Stimulated activated CD4-positive, alpha-beta T cell treated with anti-CD3 and anti-CD28 coated beads, Interleukin-4, amount 100 ng/mL, for 48 hours (primary cell): Measurements from ENCODE around the gene NOC3L.
"Not testable (repeated sequence)": the region's sequence is repeated elsewhere in the genome, so short reads cannot be mapped to it uniquely, and the experiment has no call there.

ENCODE experiments used
- DNase-seq, 2 donors: peaks; one replicate each; pipeline ENCODE4 v3.0.0-alpha.2; 2020; ENCODE audit warnings: low read depth in 2 of 2

Gene NOC3L

GRCh38 chr10:94362360-94363250 lies at the start of gene NOC3L:
Gene NOC3L, minus strand, starts transcription at chr10:94362939. Its CDS starts 101 bp downstream, at chr10:94362838.
- peak; percentile 95 to 96 for DNase-seq

- DNase-seq: no peak
Observed at GRCh38 chr10:94412449-94412848, 49.7 kb upstream of the NOC3L start.

GRCh38 chr10:94411304-94411703 lies 48.6 kb upstream of the NOC3L start:
- no peak for DNase-seq

- no peak for DNase-seq
Observed at GRCh38 chr10:94409021-94409657, 46.4 kb upstream of the NOC3L start.

GRCh38 chr10:94407668-94408067 lies 44.9 kb upstream of the NOC3L start:
- DNase-seq: no peak

- DNase-seq: no peak
Observed at GRCh38 chr10:94405406-94405805, 42.7 kb upstream of the NOC3L start.

GRCh38 chr10:94403380-94404213 lies 40.9 kb upstream of the NOC3L start:
- DNase-seq: peak in 1 of 2 donors; percentile 3

GRCh38 chr10:94402843-94403379 lies 40.2 kb upstream of the NOC3L start:
- no peak for DNase-seq

GRCh38 chr10:94402204-94402842 lies 39.6 kb upstream of the NOC3L start, which contains the start of gene TBC1D12:
Gene TBC1D12, plus strand, starts transcription at chr10:94402541. Its CDS starts 73 bp downstream, at chr10:94402614.
- DNase-seq: peak; percentile 17 to 21

- no peak for DNase-seq
Observed at GRCh38 chr10:94398762-94399161, 36.0 kb upstream of the NOC3L start.

- DNase-seq: no peak
Observed at GRCh38 chr10:94397549-94398370, 35.0 kb upstream of the NOC3L start.

GRCh38 chr10:94392117-94392516 lies 29.4 kb upstream of the NOC3L start:
- DNase-seq: not testable (repeated sequence)

GRCh38 chr10:94385733-94386132 lies 23.0 kb upstream of the NOC3L start:
- not testable (repeated sequence) for DNase-seq

- no peak for DNase-seq
Observed at GRCh38 chr10:94383530-94383929, 20.8 kb upstream of the NOC3L start.

GRCh38 chr10:94376865-94377264 lies 14.1 kb upstream of the NOC3L start:
- no peak for DNase-seq

- no peak for DNase-seq
Observed at GRCh38 chr10:94375374-94375773, 12.6 kb upstream of the NOC3L start.

GRCh38 chr10:94370501-94370900 lies 7.8 kb upstream of the NOC3L start:
- DNase-seq: no peak

- no peak for DNase-seq
Observed at GRCh38 chr10:94366382-94366781, 3.6 kb upstream of the NOC3L start.

- no peak for DNase-seq
Observed at GRCh38 chr10:94364482-94364881, 1.7 kb upstream of the NOC3L start.

- DNase-seq: no peak
Observed at GRCh38 chr10:94363251-94363565, 469 bp upstream of the NOC3L start.
